Measurements from ENCODE around the gene METTL25.

Gene METTL25

DNA sequence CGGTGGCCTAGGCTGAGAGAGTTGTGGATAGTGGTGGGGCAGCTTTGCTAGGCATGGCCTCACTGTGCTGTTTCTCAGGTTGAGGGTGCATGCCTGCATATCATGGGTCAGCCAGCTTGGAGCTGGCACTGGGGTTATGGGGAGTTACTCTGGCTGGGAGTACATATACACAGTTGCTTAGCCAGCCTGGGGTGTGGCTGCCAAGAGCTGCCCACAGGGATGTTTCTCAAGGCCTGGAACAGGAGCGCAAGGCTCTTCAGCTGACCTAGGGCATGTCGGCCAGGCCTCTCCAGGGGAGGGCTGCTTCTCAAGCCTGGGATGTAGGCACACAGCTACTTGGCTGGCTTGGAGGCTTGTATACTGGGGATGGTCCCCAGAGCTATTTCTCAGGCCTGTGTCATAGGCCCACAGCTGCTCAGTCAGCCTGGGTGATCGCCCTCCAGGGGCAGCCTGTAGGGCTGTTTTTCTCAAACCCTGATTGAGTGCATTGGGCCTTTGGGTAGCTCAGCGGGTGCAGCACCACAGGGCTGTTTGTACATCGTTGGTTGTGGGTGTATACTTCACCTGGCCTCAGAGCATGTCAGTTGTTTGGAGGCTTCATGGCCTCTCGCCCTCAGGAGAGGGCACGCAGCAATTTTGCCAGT lies 114.9 kb downstream of the METTL25 start:
- no peak for DNase-seq (ENCODE audit: low read depth in 2 of 2)

- DNase-seq (ENCODE audit: low read depth in 2 of 2), result no peak
These were observed 116.0 kb downstream of the METTL25 start for GRCh38 chr12:82474181-82474797.

DNA sequence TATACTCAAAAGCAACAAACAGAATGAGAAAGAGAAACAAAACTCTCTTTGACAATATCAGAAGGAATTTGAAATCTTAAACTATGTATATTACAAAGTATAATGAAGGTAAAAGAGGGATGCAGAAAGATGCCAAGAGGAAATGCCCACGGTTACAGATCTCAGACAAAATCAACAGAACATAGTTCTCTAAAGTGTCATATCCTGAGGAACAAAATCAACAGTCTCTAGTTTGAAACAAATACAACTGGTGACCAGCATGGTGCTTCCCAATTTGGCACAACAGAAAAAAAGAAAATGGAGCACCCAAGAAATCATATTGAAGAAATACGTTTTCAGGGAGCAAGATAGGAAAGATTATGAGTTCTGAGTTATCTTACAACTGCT lies 116.5 kb downstream of the METTL25 start:
- no peak for DNase-seq (ENCODE audit: low read depth in 2 of 2)

DNA sequence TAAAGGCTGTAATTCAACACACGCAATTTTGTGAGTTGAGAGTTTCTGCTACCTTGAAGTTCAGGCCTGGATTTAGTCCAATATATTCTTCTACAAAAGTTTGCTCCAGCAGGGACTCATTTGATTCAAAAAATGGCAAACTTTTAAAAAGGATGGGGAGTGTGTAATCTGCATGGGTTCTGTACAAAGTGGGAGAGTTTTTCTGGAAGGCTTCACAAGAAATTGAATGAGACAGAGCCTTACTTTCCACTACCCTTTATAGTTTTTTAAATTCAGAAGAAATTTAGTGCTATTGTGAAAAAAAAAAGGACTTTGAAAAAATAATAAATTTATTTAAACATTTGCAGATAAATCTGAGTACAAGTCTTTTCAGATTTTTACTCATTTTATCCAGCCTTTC lies 116.9 kb downstream of the METTL25 start:
- DNase-seq (ENCODE audit: low read depth in 2 of 2), result no peak

GRCh38 chr12:82476511-82476910 lies 118.2 kb downstream of the METTL25 start:
- DNase-seq (ENCODE audit: low read depth in 2 of 2), result no peak

DNA sequence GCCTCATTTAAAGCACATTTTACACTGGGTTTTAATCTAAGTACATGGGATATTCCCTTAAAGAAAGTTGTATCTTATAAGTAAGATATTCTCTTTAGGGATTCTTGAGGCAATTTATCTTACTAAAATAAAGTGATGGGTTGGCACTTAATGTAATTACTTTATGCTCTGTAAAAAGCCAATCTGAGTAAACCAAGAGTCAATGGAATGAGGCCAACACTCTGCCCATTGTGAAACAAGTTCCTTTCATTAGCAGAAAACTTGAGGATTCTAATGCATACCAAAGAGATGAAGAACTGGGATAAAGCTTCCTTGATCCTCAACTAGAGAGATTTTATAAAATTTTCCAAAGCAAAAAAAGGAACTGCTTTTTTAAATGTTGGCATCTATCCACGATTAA lies 121.2 kb downstream of the METTL25 start:
- DNase-seq (ENCODE audit: low read depth in 2 of 2), result no peak

GRCh38 chr12:82480606-82481005 lies 122.3 kb downstream of the METTL25 start:
- no peak for DNase-seq (ENCODE audit: low read depth in 2 of 2)

DNA sequence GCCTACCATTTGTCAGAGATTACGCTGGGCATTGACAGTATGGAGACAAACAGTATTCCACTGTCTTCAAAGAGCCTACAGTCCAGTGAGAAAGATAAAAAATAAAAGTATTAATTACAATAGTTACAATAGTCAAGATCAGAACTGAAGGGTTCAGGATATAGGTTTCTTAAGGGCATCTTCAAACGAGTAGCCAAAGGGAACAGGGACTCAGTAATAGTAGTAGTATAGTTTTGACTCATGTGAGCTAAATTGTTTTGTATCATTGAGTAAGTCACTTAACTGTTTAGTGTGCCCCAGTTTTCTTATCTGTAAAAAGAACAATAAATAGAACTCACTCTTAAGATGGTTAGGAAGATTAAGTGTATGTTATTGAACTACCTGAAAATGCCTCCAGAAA lies 123.6 kb downstream of the METTL25 start:
- DNase-seq (ENCODE audit: low read depth in 2 of 2), result no peak

DNA sequence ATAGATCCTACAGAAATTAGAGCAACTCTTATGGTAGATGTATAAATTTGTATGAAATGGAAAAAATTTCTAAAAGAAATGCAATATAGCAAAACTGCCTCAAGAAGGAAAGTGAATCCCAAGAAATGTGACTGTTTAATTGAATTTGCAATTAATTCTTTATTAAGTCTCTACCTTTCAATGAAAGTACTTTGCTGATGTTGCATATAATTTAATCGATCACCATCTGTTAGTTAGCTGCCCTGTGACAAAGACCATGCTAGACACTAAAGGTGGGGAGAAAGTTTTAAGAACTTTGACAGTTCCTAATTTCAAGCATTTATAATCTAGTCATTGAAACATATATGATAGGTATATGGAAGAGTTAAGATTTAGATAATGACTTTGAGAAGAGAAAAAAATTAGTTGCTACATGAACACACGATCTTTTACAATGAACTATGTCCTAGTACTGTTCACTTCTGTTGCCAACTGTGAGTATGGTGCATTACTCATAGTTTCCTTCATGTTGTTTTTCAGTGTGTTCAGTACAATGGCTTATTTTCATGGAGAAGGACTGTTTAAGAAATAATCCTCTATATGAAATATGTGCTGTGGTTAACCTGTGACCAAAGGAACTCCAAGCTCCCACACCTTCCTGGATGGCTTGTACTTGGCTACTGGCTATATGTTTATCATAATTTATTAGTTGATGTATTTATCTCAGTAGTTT lies 128.4 kb downstream of the METTL25 start:
- DNase-seq (ENCODE audit: low read depth in 2 of 2), result no peak

DNA sequence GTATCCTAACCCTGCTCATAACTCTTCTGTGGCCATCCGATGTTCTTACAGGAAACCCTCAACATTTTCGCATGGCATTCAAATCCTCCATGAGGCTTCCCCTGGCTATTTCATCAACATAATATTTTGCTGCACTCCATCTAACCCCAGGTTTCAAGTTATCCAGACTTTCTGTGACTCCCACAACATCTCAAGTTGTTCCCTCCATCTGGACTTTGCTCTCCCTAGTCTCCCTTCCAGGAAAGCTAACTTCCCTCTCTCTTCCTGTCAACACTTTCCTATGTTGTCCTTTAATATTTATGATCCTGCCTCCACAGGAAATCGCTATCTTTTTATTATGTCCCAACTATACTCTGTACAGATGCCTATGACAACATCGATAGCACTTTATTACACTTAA lies 146.1 kb downstream of the METTL25 start:
- DNase-seq (ENCODE audit: low read depth in 2 of 2), result no peak

DNA sequence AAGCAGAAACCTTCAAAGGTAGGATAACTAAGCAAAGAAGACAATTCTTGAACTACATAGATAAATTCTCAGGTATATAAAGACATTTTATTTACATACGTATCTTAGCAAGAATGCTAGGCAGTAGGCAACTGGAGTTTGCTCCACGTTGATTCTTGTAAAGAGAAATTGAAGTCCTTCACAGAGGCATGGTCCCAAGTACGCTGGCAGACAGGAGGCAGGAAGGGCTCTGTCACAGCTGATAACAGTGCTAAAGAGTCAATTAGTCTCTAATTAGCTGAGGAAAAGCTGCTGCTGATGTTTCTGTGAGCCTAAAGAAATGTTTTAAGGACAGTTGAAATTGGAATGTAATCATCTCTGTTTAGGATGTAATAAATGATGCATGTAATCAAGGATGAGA lies 146.8 kb downstream of the METTL25 start:
- DNase-seq (ENCODE audit: low read depth in 2 of 2), result no peak

DNA sequence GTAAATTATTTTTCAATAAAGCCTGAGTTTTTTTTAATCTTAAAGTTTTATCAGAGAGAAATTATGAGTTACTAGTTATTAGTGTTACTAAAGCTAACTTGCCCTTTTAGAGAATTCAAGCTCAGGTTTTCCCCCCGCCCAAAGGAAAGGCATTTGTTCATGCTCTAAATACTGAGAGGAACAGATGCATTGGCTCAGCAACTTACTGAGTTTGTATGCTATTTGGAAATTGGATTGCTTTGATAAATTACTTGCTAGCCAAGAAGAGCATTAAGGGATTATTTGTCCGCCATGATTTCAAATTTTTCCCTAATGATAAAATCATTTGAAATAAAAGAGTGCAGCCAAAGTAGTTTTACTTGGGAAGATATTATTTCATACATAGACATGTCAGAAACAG lies 149.4 kb downstream of the METTL25 start:
- no peak for DNase-seq (ENCODE audit: low read depth in 2 of 2)

- DNase-seq (ENCODE audit: low read depth in 2 of 2), result no peak
These were observed 152.1 kb downstream of the METTL25 start for GRCh38 chr12:82510386-82510785.

GRCh38 chr12:82514880-82515279 lies 156.6 kb downstream of the METTL25 start:
- no peak for DNase-seq (ENCODE audit: low read depth in 2 of 2)

DNA sequence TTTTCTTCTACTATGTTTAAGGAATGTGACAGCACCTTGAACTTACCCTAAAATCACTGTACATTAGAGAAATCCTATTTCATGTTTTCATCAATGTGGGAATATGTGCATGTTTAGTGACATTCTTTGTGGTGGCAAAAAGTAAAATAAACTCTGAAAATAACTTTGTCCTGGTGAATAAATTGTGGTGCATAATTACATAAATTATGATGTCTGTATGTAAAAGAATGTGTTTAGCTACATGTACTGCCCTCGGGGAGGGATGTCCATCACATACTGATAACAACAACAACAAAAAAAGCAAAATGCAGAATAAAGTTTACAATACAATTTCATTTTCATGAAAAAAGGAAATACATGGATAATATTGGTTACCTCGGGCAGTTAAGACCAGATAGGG lies 157.3 kb downstream of the METTL25 start:
- DNase-seq (ENCODE audit: low read depth in 2 of 2), result no peak

GRCh38 chr12:82517027-82517426 lies 158.7 kb downstream of the METTL25 start:
- no peak for DNase-seq (ENCODE audit: low read depth in 2 of 2)

DNA sequence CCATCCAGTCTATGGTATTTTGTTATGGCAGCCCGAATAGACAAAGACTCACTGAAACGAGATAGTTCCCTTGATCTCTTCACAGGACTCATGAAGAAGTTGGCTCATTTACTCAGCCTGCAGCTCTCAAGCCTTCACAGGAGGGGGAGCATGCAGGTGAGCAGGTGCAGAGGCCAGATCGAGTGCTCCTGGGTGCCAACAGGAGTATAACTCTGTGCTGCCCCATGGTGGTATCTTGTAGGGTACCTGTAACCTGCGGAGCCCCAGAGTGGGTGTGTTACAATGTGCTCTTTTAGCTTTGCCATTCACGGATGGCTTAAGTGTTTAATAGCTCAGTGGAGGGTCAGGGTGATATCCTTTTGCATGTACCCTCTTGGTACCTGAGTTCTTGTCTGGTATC lies 159.5 kb downstream of the METTL25 start:
- DNase-seq (ENCODE audit: low read depth in 2 of 2), result no peak

- DNase-seq (ENCODE audit: low read depth in 2 of 2), result no peak
These were observed 161.2 kb downstream of the METTL25 start for GRCh38 chr12:82519510-82519909.

- DNase-seq (ENCODE audit: low read depth in 2 of 2), result no peak
These were observed 164.0 kb downstream of the METTL25 start for GRCh38 chr12:82522285-82522684.

- no peak for DNase-seq (ENCODE audit: low read depth in 2 of 2)
These were observed 164.4 kb downstream of the METTL25 start for GRCh38 chr12:82522762-82523161.

- no peak for DNase-seq (ENCODE audit: low read depth in 2 of 2)
These were observed 165.7 kb downstream of the METTL25 start for GRCh38 chr12:82523996-82524395.

DNA sequence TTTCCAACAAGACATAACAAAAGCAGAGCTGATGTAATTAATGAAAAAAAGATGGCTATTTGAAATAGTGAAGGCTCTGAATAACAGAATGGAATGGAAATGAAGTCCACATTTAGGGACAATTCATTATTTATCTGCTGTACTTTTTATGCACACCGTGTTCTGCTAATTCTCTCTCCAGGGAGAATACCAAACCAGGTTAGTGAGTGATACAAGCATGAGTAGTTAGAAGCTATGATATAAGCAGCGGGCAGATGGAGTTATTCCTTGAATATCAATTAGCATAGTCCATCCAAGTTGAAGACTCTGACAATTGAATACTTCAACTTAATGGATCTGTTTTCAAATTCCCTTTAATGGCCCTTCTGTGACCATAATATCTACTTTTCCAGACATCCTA lies 166.3 kb downstream of the METTL25 start:
- DNase-seq (ENCODE audit: low read depth in 2 of 2), result no peak

- DNase-seq (ENCODE audit: low read depth in 2 of 2), result no peak
These were observed 167.3 kb downstream of the METTL25 start for GRCh38 chr12:82525616-82526015.

Data from stimulated activated CD4-positive, alpha-beta T cell treated with anti-CD3 and anti-CD28 coated beads, Interleukin-15, amount 100 ng/mL, for 48 hours (primary cell).